Measurements from ENCODE around the gene CLCN5. TPM values are rescaled to one million over a fixed set of nuclear protein-coding genes. Genes with fewer than 3 reads are reported as not detected.

CLCN5 gene
- total RNA-seq, 3 donors from 2014 or later, result 5.0 to 7.5 (median 6.6) TPM

DNA sequence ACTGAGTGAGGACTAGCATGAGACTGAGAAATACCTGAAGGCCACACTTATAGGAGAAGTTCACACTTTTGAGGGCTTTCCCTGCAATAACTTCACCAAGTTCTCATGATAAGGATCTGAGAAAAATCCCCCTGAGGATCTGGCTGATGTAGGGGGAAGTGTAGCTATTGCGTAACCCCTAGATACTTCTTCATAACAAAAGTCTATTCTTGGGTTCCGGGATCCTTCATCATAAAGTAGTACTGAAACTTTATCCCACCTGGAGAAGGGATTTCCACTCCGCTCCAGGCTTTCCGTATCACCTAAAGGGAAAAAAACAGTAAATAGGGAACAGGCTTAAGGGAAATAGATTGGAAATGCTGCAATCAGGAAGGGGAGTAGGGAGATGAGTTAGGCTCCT is 29.9 kb upstream of the CLCN5 start:
- intact Hi-C loops (cut with DNase I; ENCODE audit: low total_unique reads), result no loop called here
- no peaks in the 10 kb centered on the region for H3K4me1 ChIP-seq
- H3K36me3 ChIP-seq, result no peaks in the 10 kb centered on the region
- no peak overlapping the region for H3K4me3 ChIP-seq
- TF ChIP-seq POLR2A (IDR thresholded peaks at IDR 0.05) (no peak), POLR2AphosphoS5 (IDR thresholded peaks at IDR 0.05) (no peak)
- TF ChIP-seq, protein P1, sequence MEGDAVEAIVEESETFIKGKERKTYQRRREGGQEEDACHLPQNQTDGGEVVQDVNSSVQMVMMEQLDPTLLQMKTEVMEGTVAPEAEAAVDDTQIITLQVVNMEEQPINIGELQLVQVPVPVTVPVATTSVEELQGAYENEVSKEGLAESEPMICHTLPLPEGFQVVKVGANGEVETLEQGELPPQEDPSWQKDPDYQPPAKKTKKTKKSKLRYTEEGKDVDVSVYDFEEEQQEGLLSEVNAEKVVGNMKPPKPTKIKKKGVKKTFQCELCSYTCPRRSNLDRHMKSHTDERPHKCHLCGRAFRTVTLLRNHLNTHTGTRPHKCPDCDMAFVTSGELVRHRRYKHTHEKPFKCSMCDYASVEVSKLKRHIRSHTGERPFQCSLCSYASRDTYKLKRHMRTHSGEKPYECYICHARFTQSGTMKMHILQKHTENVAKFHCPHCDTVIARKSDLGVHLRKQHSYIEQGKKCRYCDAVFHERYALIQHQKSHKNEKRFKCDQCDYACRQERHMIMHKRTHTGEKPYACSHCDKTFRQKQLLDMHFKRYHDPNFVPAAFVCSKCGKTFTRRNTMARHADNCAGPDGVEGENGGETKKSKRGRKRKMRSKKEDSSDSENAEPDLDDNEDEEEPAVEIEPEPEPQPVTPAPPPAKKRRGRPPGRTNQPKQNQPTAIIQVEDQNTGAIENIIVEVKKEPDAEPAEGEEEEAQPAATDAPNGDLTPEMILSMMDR (IDR thresholded peaks at IDR 0.05), result no peak
- H3K9me3 ChIP-seq, result peaks cover 0 to 6% of the 10 kb centered on the region in 2 donors
- no peak overlapping the region for H3K27ac ChIP-seq
- DNase-seq (ENCODE audit: low spot score in 2 of 2), result no peak
- peaks cover 0 to 5% of the 10 kb centered on the region in 2 donors for H3K27me3 ChIP-seq

DNA sequence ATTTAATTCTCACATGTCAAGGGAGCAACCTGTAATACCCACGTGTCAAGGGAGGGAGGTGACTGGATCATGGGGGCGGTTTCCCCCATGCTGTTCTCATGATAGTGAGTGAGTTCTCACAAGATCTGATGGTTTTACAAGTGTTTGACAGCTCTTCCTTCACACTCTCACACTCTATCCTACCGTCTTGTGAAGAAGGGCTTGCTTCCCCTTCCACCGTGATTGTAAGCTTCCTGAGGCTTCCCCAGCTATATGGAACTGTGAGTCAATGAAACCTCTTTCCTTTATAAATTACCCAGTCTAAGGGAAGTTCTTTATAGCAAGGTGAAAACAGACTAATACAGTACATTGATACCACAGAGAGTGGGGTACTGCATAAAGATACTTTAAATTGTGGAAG is 25.4 kb upstream of the CLCN5 start:
- Histone ChIP-seq H3K4me3 (no peak overlapping the region), H3K27ac (no peak overlapping the region), H3K4me1 (no peaks in the 10 kb centered on the region), H3K27me3 (peaks cover 0 to 37% of the 10 kb centered on the region in 2 donors), H3K36me3 (no peaks in the 10 kb centered on the region), H3K9me3 (peaks cover 6 to 11% of the 10 kb centered on the region in 2 donors)
- intact Hi-C loops (cut with DNase I; ENCODE audit: low total_unique reads), result no loop called here
- DNase-seq (ENCODE audit: low spot score in 2 of 2), result no peak
- TF ChIP-seq, protein P1 (IDR thresholded peaks at IDR 0.05), result no peak
- TF ChIP-seq POLR2AphosphoS5 (IDR thresholded peaks at IDR 0.05) (no peak), POLR2A (IDR thresholded peaks at IDR 0.05) (no peak)

DNA sequence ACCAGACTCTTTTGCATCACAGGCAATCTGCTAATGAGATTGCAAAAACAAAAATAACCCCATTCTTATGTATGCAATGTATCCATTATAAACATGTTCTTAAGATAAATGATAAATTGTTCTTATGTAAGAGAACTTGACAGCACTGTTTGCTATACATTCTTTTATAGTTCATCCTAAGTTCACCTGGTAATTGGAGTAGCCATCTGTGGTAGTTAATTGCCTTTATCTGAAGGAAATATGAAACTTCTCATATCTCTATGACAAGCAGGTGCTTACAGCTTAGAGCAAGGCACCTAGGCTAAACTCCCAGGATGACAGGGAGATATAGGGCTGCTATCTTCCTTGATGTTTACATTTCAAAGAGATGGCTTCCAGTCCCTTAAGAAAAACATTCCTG is 21.3 kb upstream of the CLCN5 start:
- Histone ChIP-seq H3K27me3 (peaks cover 0 to 37% of the 10 kb centered on the region in 2 donors), H3K4me3 (no peak overlapping the region), H3K9me3 (peaks cover 6 to 24% of the 10 kb centered on the region in 2 donors), H3K27ac (no peak overlapping the region), H3K36me3 (no peaks in the 10 kb centered on the region), H3K4me1 (no peaks in the 10 kb centered on the region)
- TF ChIP-seq POLR2AphosphoS5 (IDR thresholded peaks at IDR 0.05) (no peak), POLR2A (IDR thresholded peaks at IDR 0.05) (no peak)
- TF ChIP-seq, protein P1 (IDR thresholded peaks at IDR 0.05), result no peak
- intact Hi-C loops (cut with DNase I; ENCODE audit: low total_unique reads), result no loop called here
- no peak for DNase-seq (ENCODE audit: low spot score in 2 of 2)

DNA sequence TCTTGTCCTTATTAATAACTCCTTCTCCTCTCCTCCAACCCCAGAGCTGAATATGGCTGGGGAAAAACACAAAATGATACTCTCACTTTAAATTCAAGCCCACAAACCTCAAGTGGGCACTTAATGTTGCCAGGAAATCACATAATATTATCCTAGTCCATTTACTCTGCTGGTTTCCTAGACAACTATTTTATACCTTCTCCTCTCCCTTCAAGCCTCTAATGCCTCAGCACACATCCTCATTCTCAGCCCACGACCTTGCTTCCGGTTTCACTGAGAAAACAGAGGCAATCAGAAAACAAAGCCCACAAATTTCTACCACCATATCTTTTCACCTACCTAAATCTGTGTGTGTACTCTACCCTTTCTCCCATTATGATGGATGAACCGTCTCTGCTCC is 12.1 kb upstream of the CLCN5 start:
- Histone ChIP-seq H3K36me3 (no peaks in the 10 kb centered on the region), H3K9me3 (peaks cover 0 to 6% of the 10 kb centered on the region in 2 donors), H3K27ac (no peak overlapping the region), H3K27me3 (peaks cover 0 to 41% of the 10 kb centered on the region in 2 donors), H3K4me1 (no peaks in the 10 kb centered on the region), H3K4me3 (no peak overlapping the region)
- no peak for DNase-seq (ENCODE audit: low spot score in 2 of 2)
- intact Hi-C loops (cut with DNase I; ENCODE audit: low total_unique reads), result no loop called here
- TF ChIP-seq POLR2AphosphoS5 (IDR thresholded peaks at IDR 0.05) (no peak), POLR2A (IDR thresholded peaks at IDR 0.05) (no peak)
- TF ChIP-seq, protein P1 (IDR thresholded peaks at IDR 0.05), result no peak

DNA sequence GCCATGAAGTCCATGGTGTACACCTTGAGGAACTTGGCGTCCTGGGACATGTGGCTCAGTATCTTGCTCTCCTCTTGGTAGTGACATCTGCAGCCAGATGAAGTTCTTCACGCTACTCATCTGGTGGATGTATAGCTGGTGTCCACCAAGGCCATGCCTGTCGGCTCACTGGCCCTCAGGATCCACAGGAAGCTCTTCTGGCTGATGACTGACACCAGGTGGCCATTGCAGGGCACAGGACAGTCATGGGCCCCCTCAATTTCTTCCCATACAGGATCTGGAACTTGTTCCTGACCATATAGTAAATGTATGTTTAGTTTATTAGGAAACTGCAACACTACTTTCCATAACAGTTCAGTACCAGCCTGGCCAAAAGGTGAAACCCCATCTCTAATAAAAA is 10.3 kb upstream of the CLCN5 start:
- Histone ChIP-seq H3K4me3 (no peak overlapping the region), H3K27me3 (peaks cover 0 to 41% of the 10 kb centered on the region in 2 donors), H3K9me3 (no peaks in the 10 kb centered on the region), H3K27ac (no peak overlapping the region), H3K4me1 (no peaks in the 10 kb centered on the region), H3K36me3 (no peaks in the 10 kb centered on the region)
- DNase-seq (ENCODE audit: low spot score in 2 of 2), result no peak
- intact Hi-C loops (cut with DNase I; ENCODE audit: low total_unique reads), result no loop called here
- TF ChIP-seq, protein P1 (IDR thresholded peaks at IDR 0.05), result no peak
- no peak for TF ChIP-seq POLR2A (IDR thresholded peaks at IDR 0.05)
- no peak for TF ChIP-seq POLR2AphosphoS5 (IDR thresholded peaks at IDR 0.05)

All from breast epithelium (tissue), 4 donors.